NCI-H128 (cell line): ENCODE data around the gene UTRN.

Experiments
- DNase-seq: peaks from one replicate; lab custom pipeline; 2025; ENCODE audit not compliant: unreplicated experiment; lab: John Stamatoyannopoulos, UW

UTRN gene

DNA sequence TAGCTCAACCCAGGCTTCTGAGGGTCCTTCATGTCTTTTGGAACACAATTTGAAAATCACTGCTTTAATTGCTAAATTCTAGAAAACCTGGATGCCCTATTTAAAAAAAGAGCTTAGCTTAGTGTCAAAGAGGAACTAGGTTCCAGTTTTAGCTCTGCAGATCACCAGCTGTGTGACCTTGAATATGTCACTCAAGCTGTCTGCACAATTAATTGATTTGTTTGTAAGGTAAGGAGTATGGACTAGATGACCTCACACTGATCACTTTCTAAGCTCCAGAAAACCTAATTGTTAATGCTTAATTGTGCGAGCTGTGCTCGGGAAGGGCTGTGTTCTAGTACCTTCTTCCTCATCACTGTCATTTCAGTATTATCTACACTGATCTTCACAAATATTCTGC is 26.2 kb downstream of the UTRN start:
- no peak for DNase-seq

DNA sequence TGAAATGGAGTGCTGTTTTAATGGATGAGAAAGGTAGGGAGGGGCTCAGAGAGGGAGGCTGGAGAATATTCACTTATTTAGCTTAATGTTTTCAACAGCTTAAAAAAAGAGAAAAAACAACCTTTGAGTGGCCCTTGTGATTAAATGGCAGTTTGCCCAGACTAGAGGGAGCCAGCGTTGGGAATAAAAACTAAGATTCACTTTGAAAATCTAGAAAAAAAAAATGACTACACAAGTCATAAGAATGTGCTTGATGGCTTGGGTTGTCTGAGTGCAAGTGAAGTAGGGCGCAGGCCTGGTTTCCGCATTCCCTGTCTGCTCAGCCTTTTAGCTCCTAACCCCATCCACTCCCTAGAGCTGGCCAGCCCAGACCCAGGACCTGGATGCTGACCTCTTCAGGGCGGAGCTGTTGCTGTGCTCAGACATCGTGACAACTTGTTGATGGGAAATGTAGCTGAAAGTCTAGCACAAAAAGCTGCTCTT is 28.9 kb downstream of the UTRN start:
- DNase-seq, result no peak

DNA sequence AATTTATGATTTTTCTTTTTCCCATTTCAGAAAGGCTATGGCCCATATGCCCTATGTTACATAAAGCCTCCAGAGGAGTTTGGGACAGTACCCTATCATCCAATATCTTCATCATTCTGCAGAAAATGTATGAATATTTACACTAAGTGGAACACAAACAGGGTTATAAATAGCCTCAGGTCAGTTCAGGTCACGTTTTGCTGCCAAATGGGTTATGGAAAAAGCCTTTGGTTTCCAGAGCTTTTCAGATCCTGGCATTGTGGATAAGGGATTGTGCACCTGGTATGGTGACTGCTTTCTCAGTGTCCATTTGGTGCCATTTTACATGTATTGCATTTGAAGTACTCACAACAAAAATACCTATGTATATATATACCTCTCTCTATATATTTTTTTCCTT is 29.4 kb downstream of the UTRN start:
- DNase-seq, result no peak

DNA sequence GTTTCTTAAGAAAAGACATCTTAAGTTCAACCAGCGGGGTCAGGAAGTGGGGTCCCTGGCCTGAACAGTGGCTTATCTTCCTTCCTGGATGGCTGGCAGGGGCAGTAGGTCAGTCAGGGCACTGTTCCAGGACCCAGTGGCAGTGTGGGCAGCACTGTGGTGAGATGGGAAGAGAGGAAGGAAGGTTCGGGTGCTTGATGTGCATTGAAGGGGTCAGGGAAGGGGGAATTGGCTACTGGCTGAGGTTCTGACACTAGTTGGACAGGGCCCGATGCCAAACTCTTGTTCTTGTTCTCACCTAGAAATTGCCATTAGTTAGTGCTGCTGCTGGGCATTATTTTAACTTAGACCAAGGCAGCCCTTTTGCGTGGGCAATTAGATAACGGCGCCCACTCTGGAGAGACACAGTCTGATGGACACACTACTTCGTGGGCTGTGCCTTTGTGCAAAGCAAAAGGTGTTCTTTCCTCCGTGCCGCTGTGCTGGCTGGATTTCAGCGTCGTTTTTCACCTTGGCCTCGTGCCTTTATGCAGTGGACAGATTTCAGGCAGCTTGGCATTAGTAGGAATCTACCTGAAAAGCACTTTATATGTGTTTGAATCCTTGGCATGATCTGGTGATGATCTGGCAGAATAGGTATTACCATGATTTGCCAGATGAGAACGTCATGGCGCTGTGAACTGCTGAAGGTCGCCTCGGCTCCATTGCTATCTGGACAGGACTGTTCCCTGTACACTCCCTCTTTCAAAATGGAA is 30.3 kb downstream of the UTRN start:
- DNase-seq, result no peak

DNA sequence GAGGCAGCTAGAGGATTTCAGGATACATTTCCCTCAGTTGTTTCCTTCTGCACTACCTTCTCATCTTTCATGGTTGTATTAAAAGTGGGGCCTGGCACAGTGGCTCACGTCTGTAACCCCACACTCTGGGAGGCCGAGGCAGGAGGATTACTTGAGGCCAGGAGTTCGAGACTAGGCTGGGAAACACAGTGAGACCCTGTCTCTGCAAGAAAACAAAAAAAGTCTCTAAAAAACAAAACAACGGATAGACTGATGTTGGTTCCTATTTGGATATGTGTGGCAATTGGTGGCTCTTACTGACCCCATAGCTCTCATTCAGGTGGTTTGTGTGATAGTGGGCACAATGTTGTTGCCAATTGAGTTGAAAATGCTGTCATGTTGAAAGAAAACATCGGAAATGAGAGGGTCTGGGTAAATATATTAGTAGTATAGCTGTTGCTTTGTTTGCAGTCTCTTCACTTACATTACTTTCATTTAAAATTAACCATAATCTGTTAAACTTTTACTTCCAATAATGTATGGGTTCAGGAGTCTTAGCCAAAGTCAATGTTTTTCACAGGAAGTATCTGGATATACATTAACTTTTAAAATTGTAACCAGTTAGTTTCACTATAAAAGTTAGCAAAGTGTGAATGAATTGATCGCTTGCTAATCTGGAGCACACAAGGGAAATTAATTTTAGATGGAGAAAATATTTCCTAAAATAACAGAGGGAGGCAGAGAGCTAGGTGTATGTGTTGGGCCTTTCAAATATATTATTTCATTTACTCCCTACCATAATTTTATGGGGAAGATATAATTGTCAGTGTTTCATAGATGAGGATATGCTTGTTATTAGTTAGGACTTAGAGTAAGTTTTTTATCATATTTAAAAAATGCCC is 31.1 kb downstream of the UTRN start:
- no peak for DNase-seq

DNA sequence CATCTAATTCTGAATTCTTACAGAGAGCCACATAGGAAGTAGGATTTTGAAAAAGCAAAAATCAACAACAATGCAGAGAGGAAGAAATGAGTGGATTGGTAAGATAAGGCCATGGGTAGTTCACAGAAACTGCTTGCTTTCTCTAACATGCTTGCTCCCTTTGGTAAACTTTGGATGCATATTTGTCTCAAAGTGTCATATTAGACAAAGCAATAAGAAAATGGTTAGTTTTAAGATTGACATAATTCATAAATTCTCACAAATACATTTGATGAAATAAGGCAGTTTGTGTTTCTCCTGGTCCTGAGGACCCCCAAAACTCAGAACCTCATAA is 31.7 kb downstream of the UTRN start:
- DNase-seq, result no peak

DNA sequence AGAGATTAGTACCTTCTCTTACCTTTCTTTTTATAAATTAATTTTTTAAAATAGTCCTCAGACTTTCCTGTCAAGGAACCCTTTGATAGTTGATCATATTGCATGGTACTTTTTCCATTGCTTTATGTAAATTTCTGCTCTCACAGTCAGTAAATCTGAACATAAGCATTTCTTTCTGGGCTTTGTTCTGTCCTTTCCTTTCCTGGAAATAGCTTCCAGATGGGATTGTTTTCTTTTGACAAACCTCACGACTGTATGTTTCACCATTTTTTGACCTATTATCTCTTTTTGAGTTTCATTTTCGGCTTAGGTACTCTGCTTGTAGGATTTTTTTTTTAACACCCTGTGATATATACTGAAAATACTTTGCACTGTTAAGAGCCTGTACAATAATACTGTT is 32.6 kb downstream of the UTRN start:
- no peak for DNase-seq

DNA sequence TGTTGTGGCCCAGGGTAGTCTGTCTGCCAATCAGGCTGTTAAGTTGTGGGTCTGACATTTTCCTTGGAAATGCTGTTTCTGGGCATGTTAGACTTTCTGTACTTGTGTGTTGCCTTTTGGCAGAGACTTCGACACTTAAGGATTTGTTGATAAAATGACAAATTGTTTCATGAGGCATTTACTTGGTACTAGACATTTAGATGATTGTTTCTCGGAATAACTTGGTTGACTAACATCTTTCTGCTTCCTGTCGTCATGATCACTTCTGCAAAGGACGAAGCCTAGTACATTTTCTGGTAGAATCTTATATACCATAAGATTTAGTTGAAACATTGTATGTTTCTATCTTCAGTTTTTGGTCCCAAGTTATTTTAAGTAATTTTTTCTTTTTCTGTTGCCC is 34.1 kb downstream of the UTRN start:
- no peak for DNase-seq

DNA sequence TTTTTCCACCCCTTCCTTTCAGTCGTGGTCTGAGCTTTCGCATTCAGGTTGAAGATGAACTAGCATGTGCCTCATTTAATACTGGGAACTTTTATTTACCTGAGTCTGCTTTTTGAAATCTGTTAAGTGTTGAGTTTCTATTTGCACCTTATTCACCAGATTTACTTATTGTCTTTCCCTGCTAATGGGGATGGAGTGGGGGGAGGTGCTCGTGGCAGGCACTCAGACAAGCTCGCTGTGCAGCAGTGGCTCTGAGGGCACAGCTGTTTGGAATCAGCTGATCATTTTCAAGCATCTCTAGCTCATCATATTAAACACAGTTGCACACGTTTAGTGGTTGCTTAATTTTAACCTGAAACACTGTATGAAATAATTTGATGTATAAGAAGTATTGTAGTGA is 35.6 kb downstream of the UTRN start:
- no peak for DNase-seq

DNA sequence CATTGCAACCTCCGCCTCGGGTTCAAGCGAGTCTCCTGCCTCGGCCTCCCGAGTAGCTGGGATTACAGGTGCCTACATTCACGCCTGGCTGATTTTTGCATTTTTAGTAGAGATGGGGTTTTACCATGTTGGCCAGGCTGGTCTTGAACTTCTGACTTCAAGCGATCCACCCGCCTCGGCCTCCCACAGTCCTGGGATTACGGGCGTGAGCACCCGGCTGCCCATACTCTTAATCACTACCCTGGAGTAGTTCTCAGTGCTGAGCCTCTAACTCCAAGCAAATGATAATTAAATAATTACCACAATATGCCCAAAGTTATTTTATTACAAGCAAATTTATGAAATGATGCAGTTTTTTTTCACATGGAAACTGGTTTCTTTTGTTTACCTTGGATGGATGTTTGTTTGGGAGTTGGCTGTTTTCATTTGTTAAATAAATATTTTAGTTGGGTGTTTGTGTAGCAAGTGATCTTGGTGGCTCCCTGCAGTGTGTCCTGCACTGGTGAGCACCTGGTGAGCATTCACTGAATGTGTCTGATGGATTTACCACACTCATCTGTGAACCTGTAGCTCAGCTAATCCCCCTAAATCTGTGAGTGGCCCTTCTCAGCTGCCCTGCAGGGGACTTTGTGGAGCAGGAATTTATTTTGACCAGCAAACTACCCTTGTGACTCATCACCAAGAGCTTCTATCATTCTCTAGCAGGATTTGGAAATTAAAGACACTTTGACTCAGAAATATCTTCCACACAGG is 36.9 kb downstream of the UTRN start:
- DNase-seq, result no peak

DNA sequence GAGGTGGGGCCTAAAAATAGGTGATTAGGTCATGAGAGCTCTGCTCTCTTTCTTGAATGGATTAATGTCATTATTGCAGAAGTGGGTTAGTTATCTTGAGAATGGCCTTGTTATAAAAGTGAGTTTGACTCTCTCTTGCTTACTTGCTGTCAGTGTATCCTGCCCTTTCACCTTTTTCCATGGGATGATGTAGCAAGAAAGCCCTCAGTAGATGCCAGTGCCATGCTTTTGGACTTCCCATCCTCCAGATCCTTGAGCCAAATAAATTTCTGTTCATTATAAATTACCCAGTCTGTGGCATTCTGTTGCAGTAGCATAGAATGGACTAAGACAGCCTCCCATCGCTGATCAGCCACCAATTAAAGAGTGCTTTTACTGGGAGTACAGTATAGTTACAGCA is 40.1 kb downstream of the UTRN start:
- DNase-seq, result no peak

DNA sequence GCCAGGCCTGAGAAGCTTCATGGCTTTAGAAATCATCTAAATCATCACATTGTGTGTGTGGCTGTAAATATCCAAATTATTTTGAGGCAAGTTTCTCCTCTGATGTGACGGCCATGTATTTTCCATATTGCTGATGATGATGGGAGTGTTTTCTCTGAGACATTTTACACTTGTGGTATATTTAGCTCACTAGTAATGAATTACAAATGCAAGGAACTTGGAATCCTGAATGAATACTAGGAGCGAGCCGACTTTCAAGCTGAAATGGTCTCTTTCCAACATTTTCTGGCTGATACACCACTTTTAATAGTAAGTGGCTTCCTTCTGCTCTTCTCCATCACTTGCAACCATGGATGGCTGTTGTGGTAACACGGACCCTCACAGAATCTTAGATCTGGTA is 41.3 kb downstream of the UTRN start:
- no peak for DNase-seq

DNA sequence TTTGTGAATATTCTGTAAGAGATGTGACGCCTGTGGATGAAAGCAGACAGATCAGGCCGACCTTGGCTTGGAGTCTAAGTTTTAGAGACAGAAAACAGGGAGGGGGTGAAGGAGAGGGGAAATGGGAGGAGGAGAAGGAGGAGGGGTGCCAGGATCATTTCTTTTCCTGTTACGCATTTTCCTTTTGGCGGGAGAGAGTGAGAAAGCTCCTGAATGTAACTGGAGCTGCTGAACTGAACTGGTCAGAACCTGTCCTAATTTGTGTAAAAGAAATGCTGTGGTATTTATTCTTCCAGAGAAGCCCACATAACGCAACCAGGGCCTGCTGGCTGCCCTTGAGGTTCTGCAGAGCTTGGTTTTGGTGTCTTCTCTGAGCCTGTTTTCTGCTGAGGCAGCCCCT is 41.9 kb downstream of the UTRN start:
- DNase-seq, result no peak

DNA sequence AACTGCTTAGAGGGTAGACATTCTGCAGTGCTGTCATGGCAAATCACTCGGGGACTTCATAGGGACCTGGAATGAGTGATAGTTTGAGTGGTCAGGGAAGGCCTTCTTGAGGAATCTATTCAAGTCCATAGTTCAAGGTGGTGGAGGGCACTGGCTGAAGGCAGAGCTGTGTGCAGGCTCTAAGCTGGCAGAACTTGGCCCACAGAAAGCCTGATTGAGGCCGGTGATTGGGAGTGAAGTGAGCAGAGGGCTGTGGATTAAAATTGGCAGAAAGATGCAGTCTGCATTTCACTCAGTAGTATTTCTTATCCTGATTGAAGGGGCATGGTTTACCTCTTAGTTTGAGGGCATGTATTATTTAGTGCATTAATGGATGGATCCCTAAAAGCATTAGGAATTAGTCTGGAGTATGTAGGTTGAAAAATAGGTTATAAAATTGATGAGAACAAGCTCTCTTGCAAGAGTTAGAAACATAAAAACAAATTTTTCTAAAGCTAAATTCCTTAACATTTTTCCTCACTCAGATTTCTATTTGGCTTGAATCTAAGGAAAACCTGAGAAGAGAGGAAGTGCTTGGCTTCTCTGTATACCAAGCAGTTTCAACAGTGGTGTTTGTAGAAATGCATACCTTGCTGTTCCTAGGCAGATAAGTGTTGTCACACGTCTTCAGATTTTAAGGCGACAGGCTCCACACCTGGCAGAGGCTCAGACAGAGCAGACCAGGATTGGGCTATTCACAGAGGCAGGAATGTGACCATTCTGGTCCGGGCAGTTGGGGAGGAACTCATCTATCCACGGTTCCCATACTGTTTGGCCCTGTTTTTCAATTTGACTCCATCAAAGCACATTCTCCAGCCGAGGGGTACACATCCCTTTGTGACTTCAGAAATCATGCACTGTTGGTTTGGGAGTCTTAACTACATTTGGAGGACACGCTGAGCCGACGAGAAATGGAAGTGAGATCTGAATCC is 45.2 kb downstream of the UTRN start:
- no peak for DNase-seq

DNA sequence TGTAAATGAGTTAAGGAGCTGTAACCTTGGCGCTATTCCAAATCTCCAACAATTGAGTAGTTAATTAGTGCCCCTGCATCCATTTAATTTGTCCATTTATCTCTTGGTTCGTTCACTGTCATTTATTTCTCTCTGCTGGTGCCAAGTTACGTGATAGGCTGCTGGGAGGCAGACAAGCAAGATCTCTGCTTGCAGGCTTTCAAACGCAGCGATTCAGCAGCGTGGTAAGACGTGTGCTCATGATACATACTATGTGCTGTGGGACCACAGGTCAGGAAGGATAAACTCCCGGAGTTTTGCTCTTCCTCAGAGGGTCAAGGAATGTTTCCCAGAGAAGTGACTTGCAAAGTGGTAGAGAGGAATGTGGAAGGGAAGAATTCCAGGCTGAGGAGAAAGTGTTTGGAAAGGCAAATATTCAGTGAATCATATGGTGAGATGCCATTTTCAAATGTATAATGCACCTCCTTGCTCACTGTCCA is 46.4 kb downstream of the UTRN start:
- DNase-seq, result no peak

DNA sequence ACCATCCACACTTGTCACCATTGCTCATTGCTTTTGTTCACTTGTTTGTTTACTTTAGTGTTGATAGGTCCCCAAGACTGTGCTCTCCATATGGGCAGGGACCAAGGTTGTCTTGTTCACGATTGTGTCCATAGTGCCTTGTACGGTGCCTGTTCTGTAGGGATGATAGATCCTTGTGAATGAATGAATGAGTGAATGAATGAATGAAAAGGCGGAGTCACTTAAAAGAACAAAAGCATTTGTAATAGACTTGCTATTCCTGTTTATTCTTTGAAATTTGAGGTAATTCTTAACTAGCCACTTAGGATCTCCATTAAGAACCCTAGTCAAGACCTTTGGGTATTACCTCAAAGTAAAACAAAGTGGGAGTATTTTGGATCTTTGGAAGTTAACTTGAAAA is 47.0 kb downstream of the UTRN start:
- DNase-seq, result no peak

DNA sequence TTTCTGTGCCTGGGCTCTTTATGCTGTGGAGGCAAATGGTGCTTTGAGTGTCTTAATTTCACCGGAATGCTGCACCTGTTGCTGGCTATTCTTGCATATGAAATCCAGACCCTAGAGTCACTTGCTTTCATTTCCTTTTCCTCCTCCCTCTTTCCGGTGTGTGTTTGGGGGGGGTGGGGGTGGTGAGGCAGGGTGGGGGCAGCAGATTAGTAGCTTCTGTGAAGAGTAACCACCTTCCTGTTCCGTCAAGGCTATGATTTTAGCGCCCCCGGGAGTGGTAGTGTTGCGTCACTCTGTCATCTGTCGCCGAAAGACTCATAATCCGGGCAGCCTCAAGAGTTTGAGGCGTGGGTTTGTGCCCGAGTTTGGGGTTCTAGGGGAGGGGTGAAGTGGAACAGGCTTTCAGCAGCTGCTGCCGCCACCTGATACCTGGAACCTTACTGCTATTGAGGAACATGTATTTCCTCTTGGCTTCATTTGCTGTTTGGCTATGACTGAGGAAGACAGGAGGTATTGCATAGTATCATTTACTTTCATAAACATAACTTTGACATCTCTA is 49.1 kb downstream of the UTRN start:
- no peak for DNase-seq
